ENCODE measurements around the gene ITGB6.

- TF ChIP-seq CTCF (IDR thresholded peaks at IDR 0.05), result no peak
- no peak for TF ChIP-seq ESRRA (CRISPR knock-in tag; IDR thresholded peaks at IDR 0.05; ENCODE audit: borderline replicate concordance)
- TF ChIP-seq SP1 (CRISPR knock-in tag; conservative IDR thresholded peaks at IDR 0.05), result no peak
- TF ChIP-seq, protein P1, sequence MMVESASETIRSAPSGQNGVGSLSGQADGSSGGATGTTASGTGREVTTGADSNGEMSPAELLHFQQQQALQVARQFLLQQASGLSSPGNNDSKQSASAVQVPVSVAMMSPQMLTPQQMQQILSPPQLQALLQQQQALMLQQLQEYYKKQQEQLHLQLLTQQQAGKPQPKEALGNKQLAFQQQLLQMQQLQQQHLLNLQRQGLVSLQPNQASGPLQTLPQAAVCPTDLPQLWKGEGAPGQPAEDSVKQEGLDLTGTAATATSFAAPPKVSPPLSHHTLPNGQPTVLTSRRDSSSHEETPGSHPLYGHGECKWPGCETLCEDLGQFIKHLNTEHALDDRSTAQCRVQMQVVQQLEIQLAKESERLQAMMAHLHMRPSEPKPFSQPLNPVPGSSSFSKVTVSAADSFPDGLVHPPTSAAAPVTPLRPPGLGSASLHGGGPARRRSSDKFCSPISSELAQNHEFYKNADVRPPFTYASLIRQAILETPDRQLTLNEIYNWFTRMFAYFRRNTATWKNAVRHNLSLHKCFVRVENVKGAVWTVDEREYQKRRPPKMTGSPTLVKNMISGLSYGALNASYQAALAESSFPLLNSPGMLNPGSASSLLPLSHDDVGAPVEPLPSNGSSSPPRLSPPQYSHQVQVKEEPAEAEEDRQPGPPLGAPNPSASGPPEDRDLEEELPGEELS (CRISPR knock-in tag; IDR thresholded peaks at IDR 0.05), result no peak
- TF ChIP-seq, protein P2, sequence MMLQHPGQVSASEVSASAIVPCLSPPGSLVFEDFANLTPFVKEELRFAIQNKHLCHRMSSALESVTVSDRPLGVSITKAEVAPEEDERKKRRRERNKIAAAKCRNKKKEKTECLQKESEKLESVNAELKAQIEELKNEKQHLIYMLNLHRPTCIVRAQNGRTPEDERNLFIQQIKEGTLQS (CRISPR knock-in tag; conservative IDR thresholded peaks at IDR 0.05), result no peak
- TF ChIP-seq NFYB (CRISPR knock-in tag; conservative IDR thresholded peaks at IDR 0.05; ENCODE audit: low read depth), result no peak
- no peak for TF ChIP-seq GRHL2 (CRISPR knock-in tag; IDR thresholded peaks at IDR 0.05; ENCODE audit: insufficient replicate concordance, severe bottlenecking)
- TF ChIP-seq, protein P3, sequence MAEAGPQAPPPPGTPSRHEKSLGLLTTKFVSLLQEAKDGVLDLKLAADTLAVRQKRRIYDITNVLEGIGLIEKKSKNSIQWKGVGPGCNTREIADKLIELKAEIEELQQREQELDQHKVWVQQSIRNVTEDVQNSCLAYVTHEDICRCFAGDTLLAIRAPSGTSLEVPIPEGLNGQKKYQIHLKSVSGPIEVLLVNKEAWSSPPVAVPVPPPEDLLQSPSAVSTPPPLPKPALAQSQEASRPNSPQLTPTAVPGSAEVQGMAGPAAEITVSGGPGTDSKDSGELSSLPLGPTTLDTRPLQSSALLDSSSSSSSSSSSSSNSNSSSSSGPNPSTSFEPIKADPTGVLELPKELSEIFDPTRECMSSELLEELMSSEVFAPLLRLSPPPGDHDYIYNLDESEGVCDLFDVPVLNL (CRISPR knock-in tag; IDR thresholded peaks at IDR 0.05; ENCODE audit: borderline replicate concordance, low read depth), result no peak
- TF ChIP-seq NR1H2 (CRISPR knock-in tag; IDR thresholded peaks at IDR 0.05), result no peak
- TF ChIP-seq, protein P4, sequence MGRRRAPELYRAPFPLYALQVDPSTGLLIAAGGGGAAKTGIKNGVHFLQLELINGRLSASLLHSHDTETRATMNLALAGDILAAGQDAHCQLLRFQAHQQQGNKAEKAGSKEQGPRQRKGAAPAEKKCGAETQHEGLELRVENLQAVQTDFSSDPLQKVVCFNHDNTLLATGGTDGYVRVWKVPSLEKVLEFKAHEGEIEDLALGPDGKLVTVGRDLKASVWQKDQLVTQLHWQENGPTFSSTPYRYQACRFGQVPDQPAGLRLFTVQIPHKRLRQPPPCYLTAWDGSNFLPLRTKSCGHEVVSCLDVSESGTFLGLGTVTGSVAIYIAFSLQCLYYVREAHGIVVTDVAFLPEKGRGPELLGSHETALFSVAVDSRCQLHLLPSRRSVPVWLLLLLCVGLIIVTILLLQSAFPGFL (CRISPR knock-in tag; IDR thresholded peaks at IDR 0.05; ENCODE audit: borderline replicate concordance), result no peak
- TF ChIP-seq, protein P5, sequence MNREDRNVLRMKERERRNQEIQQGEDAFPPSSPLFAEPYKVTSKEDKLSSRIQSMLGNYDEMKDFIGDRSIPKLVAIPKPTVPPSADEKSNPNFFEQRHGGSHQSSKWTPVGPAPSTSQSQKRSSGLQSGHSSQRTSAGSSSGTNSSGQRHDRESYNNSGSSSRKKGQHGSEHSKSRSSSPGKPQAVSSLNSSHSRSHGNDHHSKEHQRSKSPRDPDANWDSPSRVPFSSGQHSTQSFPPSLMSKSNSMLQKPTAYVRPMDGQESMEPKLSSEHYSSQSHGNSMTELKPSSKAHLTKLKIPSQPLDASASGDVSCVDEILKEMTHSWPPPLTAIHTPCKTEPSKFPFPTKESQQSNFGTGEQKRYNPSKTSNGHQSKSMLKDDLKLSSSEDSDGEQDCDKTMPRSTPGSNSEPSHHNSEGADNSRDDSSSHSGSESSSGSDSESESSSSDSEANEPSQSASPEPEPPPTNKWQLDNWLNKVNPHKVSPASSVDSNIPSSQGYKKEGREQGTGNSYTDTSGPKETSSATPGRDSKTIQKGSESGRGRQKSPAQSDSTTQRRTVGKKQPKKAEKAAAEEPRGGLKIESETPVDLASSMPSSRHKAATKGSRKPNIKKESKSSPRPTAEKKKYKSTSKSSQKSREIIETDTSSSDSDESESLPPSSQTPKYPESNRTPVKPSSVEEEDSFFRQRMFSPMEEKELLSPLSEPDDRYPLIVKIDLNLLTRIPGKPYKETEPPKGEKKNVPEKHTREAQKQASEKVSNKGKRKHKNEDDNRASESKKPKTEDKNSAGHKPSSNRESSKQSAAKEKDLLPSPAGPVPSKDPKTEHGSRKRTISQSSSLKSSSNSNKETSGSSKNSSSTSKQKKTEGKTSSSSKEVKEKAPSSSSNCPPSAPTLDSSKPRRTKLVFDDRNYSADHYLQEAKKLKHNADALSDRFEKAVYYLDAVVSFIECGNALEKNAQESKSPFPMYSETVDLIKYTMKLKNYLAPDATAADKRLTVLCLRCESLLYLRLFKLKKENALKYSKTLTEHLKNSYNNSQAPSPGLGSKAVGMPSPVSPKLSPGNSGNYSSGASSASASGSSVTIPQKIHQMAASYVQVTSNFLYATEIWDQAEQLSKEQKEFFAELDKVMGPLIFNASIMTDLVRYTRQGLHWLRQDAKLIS (CRISPR knock-in tag; IDR thresholded peaks at IDR 0.05; ENCODE audit: borderline replicate concordance), result no peak
- TF ChIP-seq CREM (CRISPR knock-in tag; IDR thresholded peaks at IDR 0.05), result no peak
- no peak for TF ChIP-seq ELF4 (CRISPR knock-in tag; IDR thresholded peaks at IDR 0.05; ENCODE audit: low read depth)
- no peak for TF ChIP-seq TEAD4 (CRISPR knock-in tag; IDR thresholded peaks at IDR 0.05)
These were observed 123.2 kb downstream of the ITGB6 start for GRCh38 chr2:160076914-160077313.

Measured in WTC11 (cell line).